Activated CD8-positive, alpha-beta memory T cell treated with anti-CD3 and anti-CD28 coated beads for 48 hours (primary cell): ENCODE data around the gene PELI2.

ENCODE experiments used
- DNase-seq, 3 experiments: peaks; one replicate each; pipeline ENCODE4 v3.0.0-alpha.2; 2020; ENCODE audit warnings: low read depth in 2 of 3, low spot score in 2 of 3

The PELI2 gene

GRCh38 chr14:56170877-56171422 lies 52.7 kb downstream of the PELI2 start:
- DNase-seq, result no peak

- DNase-seq, result no peak
Observed at GRCh38 chr14:56172074-56172473, 53.9 kb downstream of the PELI2 start.

- no peak for DNase-seq
Observed at GRCh38 chr14:56172571-56172971, 54.4 kb downstream of the PELI2 start.

- DNase-seq, result no peak
Observed at GRCh38 chr14:56173365-56173922, 55.2 kb downstream of the PELI2 start.

- DNase-seq, result no peak
Observed at GRCh38 chr14:56175773-56176172, 57.6 kb downstream of the PELI2 start.

GRCh38 chr14:56176530-56176929 lies 58.3 kb downstream of the PELI2 start:
- no peak for DNase-seq

GRCh38 chr14:56177036-56177435 lies 58.8 kb downstream of the PELI2 start:
- no peak for DNase-seq

- no peak for DNase-seq
Observed at GRCh38 chr14:56180754-56181542, 62.7 kb downstream of the PELI2 start.

GRCh38 chr14:56181681-56182085 lies 63.5 kb downstream of the PELI2 start:
- DNase-seq, result no peak

GRCh38 chr14:56182410-56182809 lies 64.2 kb downstream of the PELI2 start:
- DNase-seq, result no peak

GRCh38 chr14:56183631-56184157 lies 65.5 kb downstream of the PELI2 start:
- no peak for DNase-seq

GRCh38 chr14:56185992-56186391 lies 67.8 kb downstream of the PELI2 start:
- no peak for DNase-seq

GRCh38 chr14:56187736-56188135 lies 69.5 kb downstream of the PELI2 start:
- no peak for DNase-seq

GRCh38 chr14:56189307-56189706 lies 71.1 kb downstream of the PELI2 start:
- no peak for DNase-seq

- DNase-seq, result no peak
Observed at GRCh38 chr14:56193347-56193746, 75.1 kb downstream of the PELI2 start.

- DNase-seq, result no peak
Observed at GRCh38 chr14:56194042-56194441, 75.8 kb downstream of the PELI2 start.

GRCh38 chr14:56195223-56195622 lies 77.0 kb downstream of the PELI2 start:
- DNase-seq, result no peak

GRCh38 chr14:56195704-56196103 lies 77.5 kb downstream of the PELI2 start:
- DNase-seq, result no peak

- DNase-seq, result no peak
Observed at GRCh38 chr14:56196274-56196673, 78.1 kb downstream of the PELI2 start.

GRCh38 chr14:56197150-56197549 lies 78.9 kb downstream of the PELI2 start:
- no peak for DNase-seq

GRCh38 chr14:56198438-56198837 lies 80.2 kb downstream of the PELI2 start:
- DNase-seq, result no peak
